K562 (cell line): ENCODE measurements around the gene GAL3ST2.

Source experiments
- E2F4 ChIP-seq: sonication (generic); formaldehyde crosslinking; IDR thresholded peaks from 2 replicates; pipeline ENCODE4 v1.8.0; 2022; ENCODE audit warnings: mild to moderate bottlenecking, low read depth, missing genetic modification reagents
- ESRRA ChIP-seq: fragments of 450-650 bp; IDR thresholded peaks from 2 replicates; pipeline ENCODE4 v1.6.1; 2014; ENCODE audit warnings: low read depth, mild to moderate bottlenecking, moderate library complexity, borderline replicate concordance
- FOS ChIP-seq: IDR thresholded peaks from 3 replicates; pipeline ENCODE4 v1.6.1; 2011; ENCODE audit not compliant: insufficient read length; ENCODE audit errors: extremely low read depth
- MAFF ChIP-seq: IDR thresholded peaks from 2 replicates; pipeline ENCODE4 v1.6.1; 2012; ENCODE audit warnings: low read length, improper control_type of control experiment
- MYC ChIP-seq, 2 experiments: fragments of 250-450 bp in 1 of 2; sonication (Bioruptor Pico) in 1 of 2; IDR thresholded peaks; 2 replicates each; pipeline versions ENCODE4 v1.5.1 to v1.6.1; 2012 to 2021; ENCODE audit warnings: low read depth in 2 of 2, borderline replicate concordance in 1 of 2, improper control_type of control experiment in 1 of 2, low read length in 1 of 2, mild to moderate bottlenecking in 1 of 2, moderate library complexity in 1 of 2
- NCOA4 ChIP-seq: fragments of 450-650 bp; IDR thresholded peaks from 2 replicates; pipeline ENCODE4 v1.6.1; 2018; ENCODE audit warnings: mild to moderate bottlenecking; ENCODE audit not compliant: partially characterized antibody
- NR2C2 ChIP-seq, 2 experiments: fragments of 200-800 bp in 1 of 2; sonication (Bioruptor generic) in 1 of 2; sonication (generic) in 1 of 2; formaldehyde crosslinking in 1 of 2; IDR thresholded peaks; 2 replicates each; pipeline versions ENCODE4 v1.6.1 to v1.8.0; 2016 to 2022; ENCODE audit warnings: mild to moderate bottlenecking in 1 of 2, missing compliant biosample characterization in 1 of 2, missing genetic modification characterization in 1 of 2, missing genetic modification reagents in 1 of 2
- RBFOX2 ChIP-seq: fragments of 200-400 bp; formaldehyde crosslinking; IDR thresholded peaks from 2 replicates; pipeline ENCODE4 v1.6.1; 2017; ENCODE audit warnings: low read depth, mild to moderate bottlenecking, low read length, moderate library complexity
- YY1 ChIP-seq, 3 experiments: IDR thresholded peaks; 2 replicates each; pipeline ENCODE4 v1.6.1; 2011; ENCODE audit warnings: low read length in 2 of 3, mild to moderate bottlenecking in 2 of 3, moderate library complexity in 2 of 3, borderline replicate concordance in 1 of 3, control low read depth in 1 of 3, low read depth in 1 of 3; ENCODE audit not compliant: insufficient read depth in 3 of 3, insufficient replicate concordance in 2 of 3, control insufficient read depth in 1 of 3, insufficient read length in 1 of 3; ENCODE audit errors: extremely low read depth in 1 of 3

DNA sequence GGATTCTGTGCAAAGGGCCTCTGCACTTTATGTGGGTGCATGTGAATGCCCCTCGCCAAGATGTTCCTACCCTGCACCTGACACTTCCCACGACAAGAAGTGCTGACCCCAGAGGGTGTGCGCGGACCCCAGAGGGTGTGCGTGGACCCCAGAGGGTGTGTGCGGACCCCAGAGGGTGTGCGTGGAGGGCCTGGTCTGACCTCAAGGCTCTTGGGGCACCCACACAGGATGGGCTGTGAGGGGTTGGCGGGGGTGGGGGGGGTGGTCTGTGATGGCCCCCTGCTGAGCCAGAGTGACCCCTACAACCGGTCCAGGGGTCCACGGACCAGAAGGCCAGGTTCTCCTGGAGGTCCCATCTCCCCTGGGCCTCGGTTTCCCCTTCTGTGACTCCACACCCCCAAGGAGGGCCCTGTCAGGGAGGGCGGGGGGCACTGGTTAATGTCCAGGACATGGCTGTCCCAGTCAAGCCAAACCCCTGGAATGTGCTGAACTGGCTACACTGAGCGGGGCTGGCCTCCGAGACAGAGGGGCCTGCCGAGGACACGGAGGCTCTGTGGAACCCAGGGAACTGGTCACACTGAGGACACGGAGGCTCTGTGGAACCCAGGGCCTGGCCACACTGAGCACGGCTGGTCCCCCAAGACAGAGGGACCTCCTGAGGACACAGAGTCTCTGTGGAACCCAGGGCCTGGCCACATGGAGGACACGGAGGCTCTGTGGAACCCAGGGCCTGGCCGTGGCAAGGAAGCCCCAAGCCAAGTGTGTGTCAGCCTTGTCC lies 35.5 kb downstream of the GAL3ST2 start:
- no peak for TF ChIP-seq NCOA4
- no peak for TF ChIP-seq MYC (IDR thresholded peaks at IDR 0.05; ENCODE audit: low read depth, low read length)
- no peak for TF ChIP-seq MYC (CRISPR knock-in tag; IDR thresholded peaks at IDR 0.05; ENCODE audit: borderline replicate concordance, low read depth)
- TF ChIP-seq ESRRA: no peak
- TF ChIP-seq MAFF: no peak
- no peak for TF ChIP-seq E2F4 (CRISPR knock-in tag)
- no peak for TF ChIP-seq FOS
- TF ChIP-seq YY1 (IDR thresholded peaks at IDR 0.05; ENCODE audit: borderline replicate concordance in 1 of 3, control insufficient read depth in 1 of 3, extremely low read depth in 1 of 3, insufficient read depth in 3 of 3, insufficient read length in 1 of 3, insufficient replicate concordance in 2 of 3, low read depth in 1 of 3, low read length in 2 of 3): no peak
- TF ChIP-seq RBFOX2: no peak
- no peak for TF ChIP-seq NR2C2 (CRISPR knock-in tag; IDR thresholded peaks at IDR 0.05)
- TF ChIP-seq NR2C2 (tag; IDR thresholded peaks at IDR 0.05): no peak
